Camera-type eye (tissue), 1 donor: ENCODE data around the gene ABRAXAS1. TPM values are rescaled to one million over a fixed set of nuclear protein-coding genes. Genes with fewer than 3 reads are reported as not detected.

Source experiments
- total RNA-seq: library from RNA; depleted of rRNA; stranded (reverse); fragments of >200 nt; gene quantifications from one replicate; pipeline ENCODE4 v1.2.3, GENCODE V29; 2014

ABRAXAS1 gene
- 19.8 TPM for total RNA-seq

DNA sequence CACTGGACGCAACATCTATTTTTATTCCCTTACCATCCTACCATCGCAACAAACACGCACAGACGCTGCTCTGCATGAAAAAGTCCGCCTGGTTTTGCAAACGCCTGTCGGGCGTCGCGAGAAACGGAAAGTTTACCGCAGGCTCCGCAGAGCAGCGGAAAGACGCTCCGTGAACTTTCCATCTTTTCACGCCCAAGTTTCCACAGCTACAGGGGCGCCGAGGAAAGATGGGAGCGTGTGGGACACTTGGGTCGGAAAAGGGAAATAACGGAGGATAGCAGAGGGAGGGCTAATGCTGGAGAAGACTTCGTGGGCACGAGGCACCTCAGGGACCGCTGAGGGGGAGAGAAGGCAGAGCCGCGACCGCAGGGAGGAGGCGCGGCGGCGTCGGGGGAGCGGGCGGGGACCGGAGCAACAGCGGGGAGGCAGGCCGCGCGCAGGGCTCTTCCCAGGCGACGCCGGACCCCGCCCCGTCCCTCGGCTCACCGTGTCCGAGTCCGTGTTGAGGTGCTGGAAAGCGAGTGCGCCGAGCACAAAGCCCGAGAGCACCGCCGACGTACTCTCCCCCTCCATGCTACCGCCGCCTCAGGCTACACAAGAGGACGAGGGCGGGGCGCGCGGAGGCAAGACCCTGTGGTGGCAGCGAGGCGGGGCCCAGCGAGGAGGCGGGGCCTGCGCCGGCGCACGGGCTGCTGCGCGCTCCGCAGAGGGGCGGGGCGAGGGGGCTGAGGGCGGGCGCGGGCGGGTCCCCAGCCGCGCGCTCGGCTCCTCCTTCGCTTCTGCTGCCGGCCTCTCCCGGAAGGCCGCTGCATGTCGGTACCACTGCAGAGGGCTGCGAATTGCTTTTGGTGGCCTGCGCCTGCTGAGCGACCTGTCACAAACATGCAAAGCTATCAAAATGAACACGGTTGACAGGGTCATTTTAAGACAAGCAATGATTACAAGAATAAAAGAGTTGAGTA is at the start of gene ABRAXAS1:
Gene ABRAXAS1 (minus strand): TSS at position 601 of the 962 bp plus-strand sequence. CDS start 28 bp downstream, at position 573.

DNA sequence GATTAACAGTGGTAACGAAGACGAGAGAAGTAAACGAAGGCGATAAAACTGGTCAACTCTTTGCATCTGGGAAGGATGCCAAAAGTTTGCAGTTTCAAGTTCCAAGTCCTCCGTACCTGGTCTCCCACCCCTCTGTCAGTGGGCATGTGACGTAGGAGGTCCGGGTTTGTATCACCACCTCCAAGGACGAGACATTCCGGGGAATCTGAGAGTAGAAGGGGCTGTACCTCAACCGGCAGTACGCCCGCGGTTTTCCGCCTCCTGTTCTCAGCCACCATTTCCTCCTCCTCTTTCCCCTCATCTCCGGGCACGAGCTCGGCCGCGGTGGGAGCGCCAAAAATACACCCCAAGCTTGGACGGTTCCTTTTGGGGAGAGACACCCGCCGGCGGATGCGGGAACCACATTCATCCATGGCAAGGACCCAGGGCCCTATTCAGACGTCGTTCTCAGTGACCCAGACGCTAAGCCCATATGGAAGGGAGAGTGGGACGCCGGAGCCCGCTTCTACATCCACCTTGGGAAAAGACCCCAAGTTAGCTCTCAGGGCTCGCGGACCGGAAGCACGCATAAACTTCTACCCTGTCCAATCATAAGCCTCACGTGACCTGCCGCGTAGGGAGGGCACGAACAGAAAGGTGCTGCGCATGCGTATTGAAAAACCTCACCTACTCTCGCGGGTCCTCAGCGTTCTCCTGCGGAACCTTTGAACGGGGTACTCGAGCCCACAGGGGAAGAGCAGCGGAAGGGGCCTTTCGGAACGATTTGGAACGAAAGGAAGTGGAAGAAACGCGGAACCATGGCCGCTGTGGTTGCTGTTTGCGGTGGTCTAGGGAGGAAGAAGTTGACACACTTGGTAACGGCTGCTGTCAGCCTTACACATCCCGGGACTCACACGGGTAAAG is 29.4 kb downstream of the ABRAXAS1 start, which contains the start of the genes HELQ and MRPS18C:
Gene HELQ (minus strand): TSS at position 543 of the 903 bp plus-strand sequence. CDS start 130 bp downstream, at position 413.
Gene MRPS18C (plus strand): TSS at position 778 of the 903 bp plus-strand sequence. CDS start 20 bp downstream, at position 798.

Other genes starting within 250 kb of the ABRAXAS1 start
- gene COQ2, start 200.3 kb downstream of the ABRAXAS1 start, total RNA-seq, result 15.3 TPM
- 0.93 TPM for gene HPSE, start 150.3 kb downstream of the ABRAXAS1 start, total RNA-seq
- gene HELQ, start 29.3 kb downstream of the ABRAXAS1 start, total RNA-seq, result 27.8 TPM
- 24.3 TPM for gene MRPS18C, start 29.0 kb downstream of the ABRAXAS1 start, total RNA-seq
- gene GPAT3, start 51.0 kb upstream of the ABRAXAS1 start, total RNA-seq, result 2.7 TPM